Measurements from ENCODE around the gene BID. TPM values are rescaled to one million over a fixed set of nuclear protein-coding genes. Genes with fewer than 3 reads are reported as not detected.
A peak's percentile ranks its signal among the peaks of the same experiment; 100 is the strongest.

Gene BID
- total RNA-seq, 2 experiments from 2014 or later: 59.9 to 60.3 TPM

DNA sequence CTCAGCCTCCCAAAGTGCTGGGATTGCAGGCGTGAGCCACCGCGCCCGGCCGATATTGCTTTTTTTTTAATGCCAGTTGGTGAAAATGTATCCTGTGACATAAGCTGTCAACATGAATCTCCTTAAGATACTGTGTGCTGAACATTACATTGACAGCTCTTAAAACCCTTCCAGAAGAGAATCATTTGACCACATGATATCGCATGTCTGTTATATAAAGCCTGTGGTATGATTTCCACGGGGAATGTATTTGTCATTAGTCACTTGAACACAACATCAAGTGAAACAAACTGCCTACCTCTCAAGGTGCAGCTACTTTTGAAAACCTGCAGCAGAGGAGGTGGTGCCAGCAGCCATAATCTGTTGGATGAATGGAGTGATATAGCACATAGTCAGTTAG, 68.7 kb downstream of the BID start:
- peak overlapping the region; percentile 56; the same call in 1 of the 2 replicates for H3K4me2 ChIP-seq (ENCODE audit: low read length)
- no peaks in the 10 kb centered on the region for H3K9me3 ChIP-seq (ENCODE audit: low read length)
- DNase-seq (ENCODE audit: low spot score): no peak
- TF ChIP-seq, protein P1, sequence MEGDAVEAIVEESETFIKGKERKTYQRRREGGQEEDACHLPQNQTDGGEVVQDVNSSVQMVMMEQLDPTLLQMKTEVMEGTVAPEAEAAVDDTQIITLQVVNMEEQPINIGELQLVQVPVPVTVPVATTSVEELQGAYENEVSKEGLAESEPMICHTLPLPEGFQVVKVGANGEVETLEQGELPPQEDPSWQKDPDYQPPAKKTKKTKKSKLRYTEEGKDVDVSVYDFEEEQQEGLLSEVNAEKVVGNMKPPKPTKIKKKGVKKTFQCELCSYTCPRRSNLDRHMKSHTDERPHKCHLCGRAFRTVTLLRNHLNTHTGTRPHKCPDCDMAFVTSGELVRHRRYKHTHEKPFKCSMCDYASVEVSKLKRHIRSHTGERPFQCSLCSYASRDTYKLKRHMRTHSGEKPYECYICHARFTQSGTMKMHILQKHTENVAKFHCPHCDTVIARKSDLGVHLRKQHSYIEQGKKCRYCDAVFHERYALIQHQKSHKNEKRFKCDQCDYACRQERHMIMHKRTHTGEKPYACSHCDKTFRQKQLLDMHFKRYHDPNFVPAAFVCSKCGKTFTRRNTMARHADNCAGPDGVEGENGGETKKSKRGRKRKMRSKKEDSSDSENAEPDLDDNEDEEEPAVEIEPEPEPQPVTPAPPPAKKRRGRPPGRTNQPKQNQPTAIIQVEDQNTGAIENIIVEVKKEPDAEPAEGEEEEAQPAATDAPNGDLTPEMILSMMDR (conservative IDR thresholded peaks at IDR 0.05; ENCODE audit: low read length): no peak
- no peak for TF ChIP-seq EZH2phosphoT487 (IDR thresholded peaks at IDR 0.05; ENCODE audit: borderline replicate concordance, low read depth, low read length)
- CTCF ChIA-PET (ENCODE audit: unreplicated experiment): no interaction called here
- POLR2A ChIA-PET: interaction anchor here (1.0 to 1.3 kb wide), 2 partner anchors 17 to 144 kb away, joined by 3 to 5 read pairs; no protein-coding TSS in a partner anchor
- H3K4me3 ChIP-seq (ENCODE audit: low read depth, low read length, poor library complexity, severe bottlenecking): no peak overlapping the region
- H4K20me1 ChIP-seq (ENCODE audit: insufficient read depth, low read length): no peaks in the 10 kb centered on the region
- peaks cover 53% of the 10 kb centered on the region for H3K36me3 ChIP-seq (ENCODE audit: insufficient read depth, low read length)
- peak overlapping the region; percentile 64 for H3K27ac ChIP-seq (ENCODE audit: low read depth, low read length, poor library complexity, severe bottlenecking)
- intact Hi-C loops (cut with micrococcal nuclease; ENCODE audit: unreplicated experiment): no loop called here
- H3K9me2 ChIP-seq (ENCODE audit: insufficient read depth, low read length): no peaks in the 10 kb centered on the region
- no peak overlapping the region for H2AFZ ChIP-seq (ENCODE audit: low read length)
- no peaks in the 10 kb centered on the region for H3K79me2 ChIP-seq (ENCODE audit: insufficient read depth, low read depth, low read length)
- BruUV-seq (replicated peaks): no TSS peak
- peaks cover 17% of the 10 kb centered on the region for H3K4me1 ChIP-seq (ENCODE audit: insufficient read depth, low read length, poor library complexity, severe bottlenecking)

DNA sequence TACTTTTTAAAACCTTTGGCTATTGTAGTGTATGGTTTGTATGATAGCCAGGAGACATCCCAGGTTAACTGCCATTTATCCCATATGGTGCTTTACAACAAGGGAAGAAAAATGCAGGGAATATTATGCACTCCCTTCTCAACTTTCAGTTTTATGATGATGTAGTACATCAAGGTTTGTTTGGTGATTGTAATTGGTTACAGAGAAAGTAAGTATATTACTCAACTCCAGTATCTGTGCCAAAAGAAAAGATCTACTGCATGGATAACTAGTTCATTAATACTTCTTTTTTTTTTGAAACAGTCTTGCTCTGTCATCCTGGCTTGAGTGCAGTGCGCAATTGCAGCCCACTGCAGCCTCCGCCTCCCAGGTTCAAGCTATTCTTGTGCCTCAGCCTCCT, 70.5 kb downstream of the BID start:
- H3K4me2 ChIP-seq (ENCODE audit: low read length): no peak overlapping the region
- H3K4me1 ChIP-seq (ENCODE audit: insufficient read depth, low read length, poor library complexity, severe bottlenecking): peaks cover 17% of the 10 kb centered on the region
- ChIA-PET POLR2A (no interaction called here), CTCF (ENCODE audit: unreplicated experiment) (no interaction called here)
- no TSS peak for BruUV-seq (replicated peaks)
- H3K36me3 ChIP-seq (ENCODE audit: insufficient read depth, low read length): peaks cover 53% of the 10 kb centered on the region
- no peaks in the 10 kb centered on the region for H3K9me3 ChIP-seq (ENCODE audit: low read length)
- no peaks in the 10 kb centered on the region for H3K79me2 ChIP-seq (ENCODE audit: insufficient read depth, low read depth, low read length)
- no peak for TF ChIP-seq EZH2phosphoT487 (IDR thresholded peaks at IDR 0.05; ENCODE audit: borderline replicate concordance, low read depth, low read length)
- TF ChIP-seq, protein P1 (conservative IDR thresholded peaks at IDR 0.05; ENCODE audit: low read length): no peak
- H3K27ac ChIP-seq (ENCODE audit: low read depth, low read length, poor library complexity, severe bottlenecking): no peak overlapping the region
- intact Hi-C loops (cut with micrococcal nuclease; ENCODE audit: unreplicated experiment): no loop called here
- no peaks in the 10 kb centered on the region for H4K20me1 ChIP-seq (ENCODE audit: insufficient read depth, low read length)
- H2AFZ ChIP-seq (ENCODE audit: low read length): no peak overlapping the region
- no peaks in the 10 kb centered on the region for H3K9me2 ChIP-seq (ENCODE audit: insufficient read depth, low read length)
- no peak overlapping the region for H3K4me3 ChIP-seq (ENCODE audit: low read depth, low read length, poor library complexity, severe bottlenecking)
- no peak for DNase-seq (ENCODE audit: low spot score)

DNA sequence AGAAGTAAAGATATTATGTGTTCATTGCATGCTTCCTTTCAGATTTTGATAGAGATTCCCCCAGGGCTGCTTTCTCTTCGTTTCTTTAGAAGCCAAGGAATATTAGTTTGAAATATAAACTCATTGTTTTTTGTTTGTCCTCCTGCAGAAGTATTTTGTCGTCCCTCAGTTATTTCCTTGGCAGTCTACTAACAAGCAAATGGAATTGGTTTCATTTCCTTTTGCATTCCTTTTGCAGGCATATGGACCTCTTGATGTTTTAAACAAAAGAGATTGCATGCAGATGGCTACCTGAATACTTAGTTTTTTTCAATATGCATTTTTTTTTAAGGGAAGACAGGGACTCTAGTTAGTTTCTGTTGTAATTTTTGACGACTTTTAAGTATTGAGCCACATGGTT, 73.5 kb downstream of the BID start:
- H3K4me3 ChIP-seq (ENCODE audit: low read depth, low read length, poor library complexity, severe bottlenecking): no peak overlapping the region
- intact Hi-C loops (cut with micrococcal nuclease; ENCODE audit: unreplicated experiment): no loop called here
- H4K20me1 ChIP-seq (ENCODE audit: insufficient read depth, low read length): no peaks in the 10 kb centered on the region
- no peaks in the 10 kb centered on the region for H3K9me2 ChIP-seq (ENCODE audit: insufficient read depth, low read length)
- ChIA-PET POLR2A (interaction anchor here (0.7 kb wide), 1 partner anchor 61 kb away, joined by 3 read pairs; no protein-coding TSS in a partner anchor), CTCF (ENCODE audit: unreplicated experiment) (no interaction called here)
- H3K79me2 ChIP-seq (ENCODE audit: insufficient read depth, low read depth, low read length): no peaks in the 10 kb centered on the region
- BruUV-seq (replicated peaks): no TSS peak
- no peak overlapping the region for H3K27ac ChIP-seq (ENCODE audit: low read depth, low read length, poor library complexity, severe bottlenecking)
- H3K4me2 ChIP-seq (ENCODE audit: low read length): no peak overlapping the region
- no peak for DNase-seq (ENCODE audit: low spot score)
- TF ChIP-seq, protein P1 (conservative IDR thresholded peaks at IDR 0.05; ENCODE audit: low read length): no peak
- no peak for TF ChIP-seq EZH2phosphoT487 (IDR thresholded peaks at IDR 0.05; ENCODE audit: borderline replicate concordance, low read depth, low read length)
- H3K4me1 ChIP-seq (ENCODE audit: insufficient read depth, low read length, poor library complexity, severe bottlenecking): peaks cover 4% of the 10 kb centered on the region
- no peaks in the 10 kb centered on the region for H3K9me3 ChIP-seq (ENCODE audit: low read length)
- no peak overlapping the region for H2AFZ ChIP-seq (ENCODE audit: low read length)
- peaks cover 45% of the 10 kb centered on the region for H3K36me3 ChIP-seq (ENCODE audit: insufficient read depth, low read length)

Measured in OCI-LY7 (cell line).